Measurements from ENCODE around the gene SKIDA1. TPM values are rescaled to one million over a fixed set of nuclear protein-coding genes. Genes with fewer than 3 reads are reported as not detected.

SKIDA1 gene
- total and polyA plus RNA-seq, 7 donors, result 0.10 to 4.2 (median 2.9) TPM; not detected in 2

GRCh38 chr10:21508706-21509331 is 16.7 kb downstream of the SKIDA1 start:
- TF ChIP-seq POLR2AphosphoS5 (IDR thresholded peaks at IDR 0.05) (no peak), EP300 (IDR thresholded peaks at IDR 0.05) (no peak), POLR2A (IDR thresholded peaks at IDR 0.05) (no peak), CTCF (IDR thresholded peaks at IDR 0.05) (no peak)
- DNase-seq, result no peak
- H3K4me3 ChIP-seq, result no peak overlapping the region
- 88 to 89% methylated on average over 43 of the region's 43 CpGs for WGBS, 2 donors
- no peaks in the 10 kb centered on the region for H3K36me3 ChIP-seq
- H3K27ac ChIP-seq, result no peak overlapping the region
- H3K9me3 ChIP-seq, result no peaks in the 10 kb centered on the region
- H3K27me3 ChIP-seq, result no peaks in the 10 kb centered on the region
- intact Hi-C loops (cut with DNase I), result no loop called here
- H3K4me1 ChIP-seq, result peaks cover 0 to 33% (median 10%) of the 10 kb centered on the region in 4 donors

GRCh38 chr10:21507150-21507549 is 18.3 kb downstream of the SKIDA1 start:
- DNase-seq, result no peak
- H3K27ac ChIP-seq, result no peak overlapping the region
- no peaks in the 10 kb centered on the region for H3K27me3 ChIP-seq
- H3K4me3 ChIP-seq, result no peak overlapping the region
- TF ChIP-seq CTCF (IDR thresholded peaks at IDR 0.05), result no peak
- H3K4me1 ChIP-seq, result peaks cover 0 to 16% (median 6%) of the 10 kb centered on the region in 4 donors
- H3K9me3 ChIP-seq, result no peaks in the 10 kb centered on the region
- WGBS, 2 donors, result 88% methylated on average over 21 of the region's 21 CpGs
- no peaks in the 10 kb centered on the region for H3K36me3 ChIP-seq
- intact Hi-C loops (cut with DNase I), result no loop called here

GRCh38 chr10:21506351-21506750 is 19.1 kb downstream of the SKIDA1 start:
- Histone ChIP-seq H3K36me3 (no peaks in the 10 kb centered on the region), H3K27me3 (no peaks in the 10 kb centered on the region), H3K9me3 (no peaks in the 10 kb centered on the region), H3K4me1 (peaks cover 0 to 12% (median 5%) of the 10 kb centered on the region in 4 donors), H3K4me3 (no peak overlapping the region), H3K27ac (no peak overlapping the region)
- intact Hi-C loops (cut with DNase I), result no loop called here
- WGBS, 2 donors, result 55 to 70% methylated on average over 3 of the region's 3 CpGs
- no peak for DNase-seq
- TF ChIP-seq CTCF (IDR thresholded peaks at IDR 0.05) (no peak), POLR2AphosphoS5 (IDR thresholded peaks at IDR 0.05) (no peak), POLR2A (IDR thresholded peaks at IDR 0.05) (no peak), EP300 (IDR thresholded peaks at IDR 0.05) (no peak)

GRCh38 chr10:21505711-21506278 is 19.7 kb downstream of the SKIDA1 start:
- H3K4me1 ChIP-seq, result peaks cover 0 to 10% (median 2%) of the 10 kb centered on the region in 4 donors
- 75 to 82% methylated on average over 4 of the region's 4 CpGs for WGBS, 2 donors
- H3K27me3 ChIP-seq, result no peaks in the 10 kb centered on the region
- H3K36me3 ChIP-seq, result no peaks in the 10 kb centered on the region
- intact Hi-C loops (cut with DNase I), result no loop called here
- no peaks in the 10 kb centered on the region for H3K9me3 ChIP-seq
- TF ChIP-seq POLR2A (IDR thresholded peaks at IDR 0.05), result no peak
- no peak for TF ChIP-seq CTCF (IDR thresholded peaks at IDR 0.05)
- no peak for TF ChIP-seq POLR2AphosphoS5 (IDR thresholded peaks at IDR 0.05)
- TF ChIP-seq EP300 (IDR thresholded peaks at IDR 0.05), result no peak
- no peak overlapping the region for H3K4me3 ChIP-seq
- DNase-seq, result no peak
- no peak overlapping the region for H3K27ac ChIP-seq

- Histone ChIP-seq H3K9me3 (no peaks in the 10 kb centered on the region), H3K4me3 (no peak overlapping the region), H3K36me3 (no peaks in the 10 kb centered on the region), H3K27me3 (no peaks in the 10 kb centered on the region), H3K4me1 (peaks cover 0 to 8% (median 0%) of the 10 kb centered on the region in 4 donors), H3K27ac (no peak overlapping the region)
- 71 to 95% methylated on average over 1 of the region's 1 CpG for WGBS, 2 donors
- intact Hi-C loops (cut with DNase I), result no loop called here
- TF ChIP-seq POLR2AphosphoS5 (IDR thresholded peaks at IDR 0.05) (no peak), POLR2A (IDR thresholded peaks at IDR 0.05) (no peak), EP300 (IDR thresholded peaks at IDR 0.05) (no peak), CTCF (IDR thresholded peaks at IDR 0.05) (no peak)
- no peak for DNase-seq
These were observed 21.9 kb downstream of the SKIDA1 start for GRCh38 chr10:21503542-21503941.
